ENCODE measurements around the gene BOC. TPM values are rescaled to one million over a fixed set of nuclear protein-coding genes. Genes with fewer than 3 reads are reported as not detected.

The BOC gene
- total RNA-seq, 2 experiments from 2014 or later: not detected

DNA sequence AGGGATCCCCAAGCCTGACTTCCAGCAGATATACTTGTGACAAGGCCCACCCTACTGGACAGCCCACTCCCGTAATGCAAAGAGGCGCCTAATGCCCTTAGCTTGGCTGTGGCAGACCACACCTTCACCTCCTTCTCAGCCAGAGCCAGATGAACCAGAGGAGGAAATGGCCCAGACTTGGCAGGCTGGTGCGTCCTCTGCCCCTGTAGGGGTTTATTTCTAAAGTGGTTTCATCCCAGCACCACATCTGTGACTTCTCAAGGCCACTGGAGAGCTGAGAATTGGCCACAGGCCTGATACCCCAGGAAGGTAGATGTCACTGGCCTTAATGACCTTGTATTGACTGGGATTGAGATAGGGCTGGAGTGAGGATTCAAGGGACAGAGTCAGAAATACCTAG, 29.5 kb downstream of the BOC start:
- Histone ChIP-seq H3K4me3 (ENCODE audit: low read length) (no peak overlapping the region), H3K4me1 (ENCODE audit: insufficient read depth, low read length) (no peaks in the 10 kb centered on the region), H3K27me3 (ENCODE audit: control insufficient read depth in 1 of 2, insufficient read depth in 2 of 2, low read length in 2 of 2) (no peaks in the 10 kb centered on the region), H3K27ac (ENCODE audit: low read depth in 1 of 2, low read length in 2 of 2) (no peak overlapping the region), H3K36me3 (ENCODE audit: insufficient read depth, low read length) (no peaks in the 10 kb centered on the region), H3K9me3 (ENCODE audit: control insufficient read depth in 1 of 2, insufficient read depth in 1 of 2, low read length in 2 of 2) (no peaks in the 10 kb centered on the region)
- no peak overlapping the region for H3K4me3 Mint-ChIP-seq
- intact Hi-C loops (cut with DNase I, micrococcal nuclease): no loop called here
- DNase-seq (no peak), ATAC-seq (ENCODE audit: poor library complexity) (no peak)
- CTCF ChIA-PET: no interaction called here
- no peaks in the 10 kb centered on the region for H3K36me3 Mint-ChIP-seq (ENCODE audit: low read depth)
- H3K27me3 Mint-ChIP-seq: no peaks in the 10 kb centered on the region
- POLR2A ChIA-PET: no interaction called here
- no peak overlapping the region for H3K27ac Mint-ChIP-seq
- TF ChIP-seq, protein P1, sequence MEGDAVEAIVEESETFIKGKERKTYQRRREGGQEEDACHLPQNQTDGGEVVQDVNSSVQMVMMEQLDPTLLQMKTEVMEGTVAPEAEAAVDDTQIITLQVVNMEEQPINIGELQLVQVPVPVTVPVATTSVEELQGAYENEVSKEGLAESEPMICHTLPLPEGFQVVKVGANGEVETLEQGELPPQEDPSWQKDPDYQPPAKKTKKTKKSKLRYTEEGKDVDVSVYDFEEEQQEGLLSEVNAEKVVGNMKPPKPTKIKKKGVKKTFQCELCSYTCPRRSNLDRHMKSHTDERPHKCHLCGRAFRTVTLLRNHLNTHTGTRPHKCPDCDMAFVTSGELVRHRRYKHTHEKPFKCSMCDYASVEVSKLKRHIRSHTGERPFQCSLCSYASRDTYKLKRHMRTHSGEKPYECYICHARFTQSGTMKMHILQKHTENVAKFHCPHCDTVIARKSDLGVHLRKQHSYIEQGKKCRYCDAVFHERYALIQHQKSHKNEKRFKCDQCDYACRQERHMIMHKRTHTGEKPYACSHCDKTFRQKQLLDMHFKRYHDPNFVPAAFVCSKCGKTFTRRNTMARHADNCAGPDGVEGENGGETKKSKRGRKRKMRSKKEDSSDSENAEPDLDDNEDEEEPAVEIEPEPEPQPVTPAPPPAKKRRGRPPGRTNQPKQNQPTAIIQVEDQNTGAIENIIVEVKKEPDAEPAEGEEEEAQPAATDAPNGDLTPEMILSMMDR (IDR thresholded peaks at IDR 0.05): no peak
- H3K4me1 Mint-ChIP-seq (ENCODE audit: low read depth): peaks cover 13% of the 10 kb centered on the region
- no peaks in the 10 kb centered on the region for H3K9me3 Mint-ChIP-seq

DNA sequence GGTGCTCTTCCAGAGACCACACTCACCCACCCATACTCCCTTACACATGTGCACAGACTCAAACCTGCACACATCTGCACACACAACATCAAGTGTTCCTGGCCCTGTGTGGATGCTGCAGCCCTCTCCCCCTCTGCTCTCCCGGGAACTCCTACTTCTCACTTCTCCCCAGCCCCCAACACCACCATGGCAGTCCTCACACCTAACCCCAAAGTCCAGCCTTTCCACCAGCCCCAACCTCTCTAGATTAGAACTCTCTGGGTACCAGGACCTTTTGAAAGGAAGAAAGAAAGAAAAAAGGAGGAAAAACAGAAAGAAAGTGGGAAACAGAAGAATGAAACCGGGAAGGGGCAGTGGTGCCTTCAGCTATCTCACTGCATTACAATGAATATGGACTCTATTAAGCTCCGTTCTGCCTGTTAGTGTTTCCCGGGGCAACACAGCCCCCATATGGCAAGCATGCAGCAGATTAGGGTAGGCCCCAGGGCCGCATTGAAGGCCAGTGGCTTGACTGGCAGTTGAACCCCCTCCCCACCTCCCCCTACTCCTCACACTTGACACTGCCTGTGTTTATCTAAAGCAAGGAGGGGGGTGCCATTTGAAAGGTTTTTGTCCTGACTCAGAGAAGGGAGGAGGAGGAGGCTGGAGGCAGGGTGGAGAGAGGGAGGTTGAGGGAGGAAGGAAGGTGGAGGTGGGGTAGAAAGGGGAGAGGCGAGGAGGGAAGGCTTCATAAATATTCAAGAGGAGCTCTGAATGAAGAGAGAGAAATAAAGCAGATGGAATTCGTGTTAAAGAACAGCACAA, 30.1 kb downstream of the BOC start:
- POLR2A ChIA-PET: no interaction called here
- TF ChIP-seq, protein P1 (IDR thresholded peaks at IDR 0.05): no peak
- no peaks in the 10 kb centered on the region for H3K9me3 ChIP-seq (ENCODE audit: control insufficient read depth in 1 of 2, insufficient read depth in 1 of 2, low read length in 2 of 2)

DNA sequence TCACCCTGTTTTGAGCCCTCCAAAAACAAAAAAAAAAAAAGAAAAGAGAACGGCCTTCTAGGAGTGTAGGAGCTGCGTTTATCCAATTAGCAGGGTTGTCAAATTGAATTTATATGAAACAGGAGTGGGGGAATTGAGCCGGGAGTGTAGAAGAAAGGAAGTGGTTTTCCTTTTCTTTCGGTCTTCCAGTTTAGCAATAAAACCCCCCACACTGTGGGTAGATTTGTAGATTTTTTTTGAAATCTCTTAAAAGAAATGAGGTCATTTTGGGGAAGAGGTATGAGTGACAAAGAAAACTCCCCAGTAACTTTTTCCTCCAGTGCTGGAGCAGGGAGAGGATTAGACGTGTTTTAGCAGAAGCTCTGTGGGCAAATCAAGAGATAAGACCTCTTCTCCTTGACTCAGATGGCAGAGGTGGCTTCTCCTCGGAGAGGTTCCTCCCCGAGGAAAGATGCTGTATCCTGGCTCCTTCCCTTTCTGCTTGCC, 30.8 kb downstream of the BOC start:
- peaks cover 13% of the 10 kb centered on the region for H3K4me1 Mint-ChIP-seq (ENCODE audit: low read depth)
- ATAC-seq (ENCODE audit: poor library complexity) (no peak), DNase-seq (no peak)
- Histone ChIP-seq H3K4me3 (ENCODE audit: low read length) (no peak overlapping the region), H3K4me1 (ENCODE audit: insufficient read depth, low read length) (no peaks in the 10 kb centered on the region), H3K27ac (ENCODE audit: low read depth in 1 of 2, low read length in 2 of 2) (no peak overlapping the region), H3K36me3 (ENCODE audit: insufficient read depth, low read length) (no peaks in the 10 kb centered on the region), H3K27me3 (ENCODE audit: control insufficient read depth in 1 of 2, insufficient read depth in 2 of 2, low read length in 2 of 2) (no peaks in the 10 kb centered on the region), H3K9me3 (ENCODE audit: control insufficient read depth in 1 of 2, insufficient read depth in 1 of 2, low read length in 2 of 2) (no peaks in the 10 kb centered on the region)
- no peaks in the 10 kb centered on the region for H3K27me3 Mint-ChIP-seq
- no peak overlapping the region for H3K4me3 Mint-ChIP-seq
- TF ChIP-seq, protein P1 (IDR thresholded peaks at IDR 0.05): no peak
- no peak overlapping the region for H3K27ac Mint-ChIP-seq
- no peaks in the 10 kb centered on the region for H3K36me3 Mint-ChIP-seq (ENCODE audit: low read depth)
- intact Hi-C loops (cut with DNase I, micrococcal nuclease): no loop called here
- CTCF ChIA-PET: interaction anchor here (0.7 kb wide), 1 partner anchor 904 kb away, joined by 3 read pairs; no protein-coding TSS in a partner anchor
- no peaks in the 10 kb centered on the region for H3K9me3 Mint-ChIP-seq
- POLR2A ChIA-PET: no interaction called here

More for the DNA sequence above, 30.1 kb downstream of the BOC start:
- Mint-ChIP-seq H3K27ac (no peak overlapping the region), H3K4me3 (no peak overlapping the region), H3K4me1 (ENCODE audit: low read depth) (peaks cover 13% of the 10 kb centered on the region), H3K27me3 (no peaks in the 10 kb centered on the region), H3K36me3 (ENCODE audit: low read depth) (no peaks in the 10 kb centered on the region), H3K9me3 (no peaks in the 10 kb centered on the region)
- no peak overlapping the region for H3K4me3 ChIP-seq (ENCODE audit: low read length)
- ATAC-seq (ENCODE audit: poor library complexity) (no peak), DNase-seq (no peak)
- CTCF ChIA-PET: interaction anchor here (0.7 kb wide), 1 partner anchor 903 kb away, joined by 3 read pairs; no protein-coding TSS in a partner anchor
- H3K27ac ChIP-seq (ENCODE audit: low read depth in 1 of 2, low read length in 2 of 2): no peak overlapping the region
- H3K27me3 ChIP-seq (ENCODE audit: control insufficient read depth in 1 of 2, insufficient read depth in 2 of 2, low read length in 2 of 2): no peaks in the 10 kb centered on the region
- no peaks in the 10 kb centered on the region for H3K4me1 ChIP-seq (ENCODE audit: insufficient read depth, low read length)
- intact Hi-C loops (cut with DNase I, micrococcal nuclease): no loop called here
- H3K36me3 ChIP-seq (ENCODE audit: insufficient read depth, low read length): no peaks in the 10 kb centered on the region

All from CD4-positive, alpha-beta T cell (primary cell).